HepG2 (cell line): ENCODE results near the gene TMEM190. TPM values are rescaled to one million over a fixed set of nuclear protein-coding genes. Genes with fewer than 3 reads are reported as not detected.

Source experiments
- ATAC-seq: fragments of 200-7000 bp; cut with Tn5 transposase; 3 replicates; pipeline ENCODE4 v1.9.1; 2020; ENCODE audit warnings: mild to moderate bottlenecking, moderate library complexity
- BruUV-seq: library from RNA; stranded (reverse); fragments of 400-500 nt; replicated peaks from 2 replicates; lab custom pipeline; 2021; lab: Mats Ljungman, UMichigan
- CTCF ChIA-PET: fragments of 300-600 bp; formaldehyde crosslinking; extraction: SDS; loops from one replicate; lab custom pipeline; 2021; ENCODE audit warnings: low total read pairs, inconsistent platforms, low intra/inter-chr PET ratio; lab: Yijun Ruan, JAX
- POLR2A ChIA-PET: fragments of 350-600 bp; sonication (Branson Sonifier 250); formaldehyde crosslinking; loops from one replicate; lab custom pipeline; 2020; ENCODE audit warnings: antibody characterized with exemption, inconsistent platforms; lab: Yijun Ruan, JAX
- DNase-seq: peaks from one replicate; pipeline ENCODE4 v3.0.0-alpha.2; 2015; ENCODE audit warnings: low spot score
- FAIRE-seq: peaks from 3 replicates; lab custom pipeline; 2011; peaks lifted over from hg19 to GRCh38; lab: Jason Lieb, UNC
- H2AFZ ChIP-seq: one replicate; pipeline ENCODE4 v1.6.1; 2011; ENCODE audit warnings: low read length, inconsistent platforms
- H3K27ac ChIP-seq: fragments of 300-600 bp; 3 replicates; pipeline ENCODE4 v1.8.0; 2011; ENCODE audit warnings: mixed run types, mild to moderate bottlenecking, mixed read lengths, low read length, inconsistent platforms; ENCODE audit not compliant: insufficient read depth; ENCODE audit errors: extremely low read length
- H3K27me3 ChIP-seq, 2 experiments: fragments of 200-600 bp in 1 of 2; 2 replicates in 1 of 2; 3 replicates in 1 of 2; pipeline versions ENCODE4 v1.6.0 to v1.8.0; 2011; ENCODE audit warnings: low read length in 2 of 2, mild to moderate bottlenecking in 2 of 2, moderate library complexity in 2 of 2, inconsistent platforms in 1 of 2; ENCODE audit not compliant: insufficient read depth in 2 of 2, control insufficient read depth in 1 of 2
- H3K36me3 ChIP-seq, 2 experiments: fragments of 200-600 bp in 1 of 2; replicated peaks in 1 of 2; 2 replicates in 1 of 2; 3 replicates in 1 of 2; pipeline versions ENCODE4 v1.5.1 to v1.8.0; 2011; ENCODE audit warnings: low read length in 2 of 2, inconsistent platforms in 1 of 2; ENCODE audit not compliant: insufficient read depth in 2 of 2, control insufficient read depth in 1 of 2
- H3K4me1 ChIP-seq: 2 replicates; pipeline ENCODE4 v1.5.1; 2012; ENCODE audit warnings: low read length, inconsistent platforms; ENCODE audit not compliant: insufficient read depth
- H3K4me2 ChIP-seq: 2 replicates; pipeline ENCODE4 v1.6.0; 2011; ENCODE audit warnings: low read depth, low read length, inconsistent platforms
- H3K4me3 ChIP-seq, 3 experiments: fragments of 200-600 bp in 1 of 3; sonication (generic), shearing (Covaris generic) in 1 of 3; replicated peaks in 1 of 3; 2 replicates each; pipeline ENCODE4 v1.5.1; 2011 to 2016; ENCODE audit warnings: low read length in 3 of 3, inconsistent platforms in 2 of 3, low read depth in 2 of 3, mild to moderate bottlenecking in 2 of 3, control low read depth in 1 of 3, mixed read lengths in 1 of 3; ENCODE audit not compliant: insufficient read depth in 1 of 3
- H3K79me2 ChIP-seq: one replicate; pipeline ENCODE4 v1.6.1; 2011; ENCODE audit warnings: low read length, inconsistent platforms; ENCODE audit not compliant: insufficient read depth
- H3K9ac ChIP-seq: 2 replicates; pipeline ENCODE4 v1.6.0; 2011; ENCODE audit warnings: mild to moderate bottlenecking, low read depth, low read length, inconsistent platforms; ENCODE audit not compliant: insufficient read depth
- H3K9me3 ChIP-seq: 2 replicates; pipeline ENCODE4 v1.5.1; 2012; ENCODE audit warnings: mild to moderate bottlenecking, low read length
- H4K20me1 ChIP-seq: 2 replicates; pipeline ENCODE4 v1.6.0; 2011; ENCODE audit warnings: inconsistent platforms, mild to moderate bottlenecking, low read length, moderate library complexity; ENCODE audit not compliant: insufficient read depth
- HOXA3 ChIP-seq: sonication (generic); formaldehyde crosslinking; IDR thresholded peaks from 2 replicates; pipeline ENCODE4 v1.5.0; 2020; ENCODE audit warnings: missing genetic modification reagents
- MBD4 ChIP-seq: IDR thresholded peaks from 2 replicates; pipeline ENCODE4 v1.6.1; 2012; ENCODE audit warnings: low read length, inconsistent platforms, borderline replicate concordance
- MYC ChIP-seq: sonication (generic); formaldehyde crosslinking; IDR thresholded peaks from 2 replicates; pipeline ENCODE4 v1.9.0; 2021; ENCODE audit warnings: missing genetic modification reagents, borderline replicate concordance
- POLR2A ChIP-seq, 2 experiments: IDR thresholded peaks; 2 replicates each; pipeline ENCODE4 v1.6.1; 2011; ENCODE audit warnings: low read depth in 2 of 2, low read length in 2 of 2, mild to moderate bottlenecking in 1 of 2, moderate library complexity in 1 of 2; ENCODE audit not compliant: insufficient read depth in 1 of 2
- RAD21 ChIP-seq: fragments of 450-650 bp; formaldehyde crosslinking; IDR thresholded peaks from 2 replicates; pipeline ENCODE4 v1.5.0; 2020; ENCODE audit warnings: mild to moderate bottlenecking
- RBM22 ChIP-seq: fragments of 200-400 bp; formaldehyde crosslinking; optimal IDR thresholded peaks from 2 replicates; pipeline ENCODE3; 2017; ENCODE audit warnings: mild to moderate bottlenecking, low read length, moderate library complexity
- SAP130 ChIP-seq: IDR thresholded peaks from 2 replicates; pipeline ENCODE4 v1.6.1; 2016; ENCODE audit warnings: low read depth
- SIN3A ChIP-seq: IDR thresholded peaks from 2 replicates; pipeline ENCODE4 v1.6.1; 2011; ENCODE audit warnings: low read depth, mild to moderate bottlenecking, control low read depth, low read length, borderline replicate concordance
- SMYD3 ChIP-seq: sonication (generic); formaldehyde crosslinking; IDR thresholded peaks from 2 replicates; pipeline ENCODE4 v1.8.1; 2023; ENCODE audit warnings: mild to moderate bottlenecking, missing genetic modification reagents
- TBX3 ChIP-seq: fragments of 450-650 bp; IDR thresholded peaks from 2 replicates; pipeline ENCODE4 v1.6.1; 2017; ENCODE audit warnings: antibody characterized with exemption, mild to moderate bottlenecking, inconsistent platforms, borderline replicate concordance
- YEATS4 ChIP-seq: sonication (generic); formaldehyde crosslinking; IDR thresholded peaks from 2 replicates; pipeline ENCODE4 v1.4.0; 2020; ENCODE audit warnings: missing genetic modification reagents, borderline replicate concordance
- ZFP62 ChIP-seq: sonication (generic); formaldehyde crosslinking; IDR thresholded peaks from 2 replicates; pipeline ENCODE4 v1.4.0; 2020; ENCODE audit warnings: missing genetic modification reagents
- ZKSCAN8 ChIP-seq: IDR thresholded peaks from 2 replicates; pipeline ENCODE4 v1.6.1; 2016; ENCODE audit warnings: borderline replicate concordance, missing genetic modification reagents, missing compliant biosample characterization
- ZNF296 ChIP-seq: sonication (generic); formaldehyde crosslinking; conservative IDR thresholded peaks from 2 replicates; pipeline ENCODE4 v1.5.0; 2020; ENCODE audit warnings: mild to moderate bottlenecking, missing genetic modification reagents
- WGBS: methylation state at CpG from one replicate; pipeline ENCODE4 v1.1.6; 2017; ENCODE audit warnings: low lambda C conversion rate; 5-methylcytosine and 5-hydroxymethylcytosine counted together
- in situ Hi-C: cut with HindIII; loops from 2 replicates; pipeline ENCODE4 v1.10.0; 2017; ENCODE audit warnings: low pct_unique_long_range_greater_than_20kb; ENCODE audit not compliant: extremely low pct_ligation_motif_present
- intact Hi-C: fragments of 100-400 bp; cut with micrococcal nuclease; formaldehyde crosslinking; loops from one replicate; pipeline ENCODE4 v1.10.0; 2022; ENCODE audit not compliant: unreplicated experiment
- polyA plus RNA-seq, 8 experiments: library from polyadenylated mRNA; depleted of rRNA in 3 of 8; stranded (reverse) in 7 of 8; unstranded in 1 of 8; fragments of >200 nt; fragmentation: Illumina TruSeq in 4 of 8; extraction: Trizol in 4 of 8; gene quantifications; 2 replicates each; pipeline versions ENCODE4 v1.2.1 to v1.2.3, GENCODE V29; 2011 to 2016; ENCODE audit warnings: low read depth in 4 of 8, missing spikeins in 1 of 8, mixed read lengths in 1 of 8; ENCODE audit not compliant: insufficient read depth in 1 of 8
- total RNA-seq, 5 experiments: library from RNA; depleted of rRNA; stranded (reverse); fragments of >200 nt; fragmentation: Illumina TruSeq; extraction: Trizol; gene quantifications; 2 replicates each; pipeline ENCODE4 v1.2.3, GENCODE V29; 2016; ENCODE audit warnings: low read depth in 1 of 5
- TF ChIP-seq, protein P1 (sequence below): sonication (generic); formaldehyde crosslinking; IDR thresholded peaks from 2 replicates; pipeline ENCODE4 v1.8.0; 2022; ENCODE audit warnings: mild to moderate bottlenecking, missing genetic modification reagents, borderline replicate concordance
- TF ChIP-seq, protein P2 (sequence below): sonication (generic); formaldehyde crosslinking; conservative IDR thresholded peaks from 2 replicates; pipeline ENCODE4 v1.8.0; 2022; ENCODE audit warnings: mild to moderate bottlenecking, moderate library complexity, missing genetic modification reagents
- TF ChIP-seq, protein P3 (sequence below): sonication (generic); formaldehyde crosslinking; conservative IDR thresholded peaks from 2 replicates; pipeline ENCODE4 v1.4.0; 2020; ENCODE audit warnings: missing genetic modification reagents

The TMEM190 gene
- total and polyA plus RNA-seq, 2 of the 13 experiments (the other 11 are each of a cell fraction or from before 2014, with no cell fraction given) = 0.35 to 0.83 TPM

DNA sequence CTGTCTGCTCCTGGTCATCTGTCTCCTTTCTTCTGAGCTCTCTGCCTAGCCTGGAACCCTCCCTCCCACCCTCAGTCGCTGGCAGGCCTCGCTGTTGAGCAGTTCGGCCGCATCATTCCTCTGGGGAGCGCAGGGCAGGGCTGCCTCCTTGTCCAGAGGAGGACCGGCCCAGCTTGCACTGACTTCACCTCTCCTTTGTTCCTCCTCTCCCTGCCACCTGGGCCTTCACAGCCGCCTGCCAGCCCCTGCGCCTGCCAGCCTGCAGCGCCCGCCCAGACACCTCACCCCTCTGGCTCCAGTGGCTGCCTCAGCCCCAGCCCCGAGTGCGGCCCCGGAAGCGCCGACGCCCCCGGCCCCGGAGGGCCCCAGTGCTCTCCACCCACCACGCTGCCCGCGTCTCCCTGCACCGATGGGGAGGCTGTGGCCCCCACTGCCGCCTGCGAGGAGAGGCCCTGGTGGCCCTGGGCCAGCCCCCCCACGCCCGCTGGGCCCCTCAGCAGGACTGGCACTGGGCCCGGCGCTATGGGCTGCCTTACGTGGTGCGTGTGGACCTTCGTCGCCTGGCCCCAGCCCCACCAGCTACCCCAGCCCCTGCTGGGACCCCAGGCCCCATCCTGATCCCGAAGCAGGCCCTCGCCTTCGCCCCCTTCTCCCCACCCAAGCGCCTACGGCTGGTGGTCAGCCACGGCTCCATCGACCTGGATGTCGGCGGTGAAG lies 29.7 kb upstream of the TMEM190 start (continued):
- TF ChIP-seq TBX3 (no peak), ZNF296 (CRISPR knock-in tag) (no peak)

DNA sequence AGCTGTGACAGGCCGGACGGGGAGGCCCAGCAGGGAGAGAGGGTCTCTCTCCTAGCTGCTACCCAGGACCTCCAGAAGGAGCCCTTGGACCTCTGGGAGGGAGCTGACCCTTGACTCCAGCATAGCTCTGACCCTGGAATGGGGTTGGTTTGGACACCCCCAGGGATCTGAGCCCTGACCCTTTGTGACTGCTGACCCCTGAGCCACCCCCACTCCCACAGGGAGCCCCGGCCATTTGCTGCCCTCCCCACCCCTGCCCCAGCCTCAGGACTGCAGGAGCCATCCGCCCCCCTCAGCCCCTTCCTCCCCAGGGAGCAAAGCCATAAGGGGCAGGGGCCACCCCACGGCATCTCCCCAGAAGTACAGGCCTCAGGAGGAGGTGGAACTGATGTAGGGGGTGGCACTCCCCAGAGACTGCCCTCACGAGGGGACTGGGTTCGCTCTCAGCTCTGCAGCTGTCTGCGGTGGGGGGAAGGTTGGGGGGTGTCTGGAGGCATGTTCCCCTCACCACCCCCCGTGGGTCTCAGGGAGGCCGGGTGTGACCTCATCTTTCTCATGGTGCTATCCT lies 29.1 kb upstream of the TMEM190 start:
- Histone ChIP-seq H3K27ac (no peak overlapping the region), H3K36me3 (peaks cover 2 to 7% of the 10 kb centered on the region in 2 experiments; a peak in 3 of 5 replicates), H4K20me1 (no peaks in the 10 kb centered on the region), H3K27me3 (peaks cover 6 to 12% of the 10 kb centered on the region in 2 experiments; a peak in 4 of 5 replicates), H3K9ac (no peak overlapping the region), H3K4me2 (no peak overlapping the region), H3K79me2 (no peaks in the 10 kb centered on the region), H3K4me3 (no peak overlapping the region), H3K9me3 (no peaks in the 10 kb centered on the region), H2AFZ (no peak overlapping the region)
- ATAC-seq = no peak
- 89% methylated on average over 10 of the region's 10 CpGs for WGBS
- ChIA-PET POLR2A (no interaction called here), CTCF (no interaction called here)
- intact Hi-C loops (no loop called here), in situ Hi-C loops (no loop called here)
- DNase-seq = no peak
- no peak for FAIRE-seq
- TF ChIP-seq, protein P1, sequence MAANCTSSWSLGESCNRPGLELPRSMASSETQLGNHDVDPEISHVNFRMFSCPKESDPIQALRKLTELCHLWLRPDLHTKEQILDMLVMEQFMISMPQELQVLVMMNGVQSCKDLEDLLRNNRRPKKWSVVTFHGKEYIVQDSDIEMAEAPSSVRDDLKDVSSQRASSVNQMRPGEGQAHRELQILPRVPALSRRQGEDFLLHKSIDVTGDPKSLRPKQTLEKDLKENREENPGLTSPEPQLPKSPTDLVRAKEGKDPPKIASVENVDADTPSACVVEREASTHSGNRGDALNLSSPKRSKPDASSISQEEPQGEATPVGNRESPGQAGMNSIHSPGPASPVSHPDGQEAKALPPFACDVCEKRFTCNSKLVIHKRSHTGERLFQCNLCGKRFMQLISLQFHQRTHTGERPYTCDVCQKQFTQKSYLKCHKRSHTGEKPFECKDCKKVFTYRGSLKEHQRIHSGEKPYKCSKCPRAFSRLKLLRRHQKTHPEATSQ = no peak
- TF ChIP-seq SAP130 (CRISPR knock-in tag) = no peak
- TF ChIP-seq MBD4 = no peak
- no peak for TF ChIP-seq RBM22
- TF ChIP-seq, protein P2, sequence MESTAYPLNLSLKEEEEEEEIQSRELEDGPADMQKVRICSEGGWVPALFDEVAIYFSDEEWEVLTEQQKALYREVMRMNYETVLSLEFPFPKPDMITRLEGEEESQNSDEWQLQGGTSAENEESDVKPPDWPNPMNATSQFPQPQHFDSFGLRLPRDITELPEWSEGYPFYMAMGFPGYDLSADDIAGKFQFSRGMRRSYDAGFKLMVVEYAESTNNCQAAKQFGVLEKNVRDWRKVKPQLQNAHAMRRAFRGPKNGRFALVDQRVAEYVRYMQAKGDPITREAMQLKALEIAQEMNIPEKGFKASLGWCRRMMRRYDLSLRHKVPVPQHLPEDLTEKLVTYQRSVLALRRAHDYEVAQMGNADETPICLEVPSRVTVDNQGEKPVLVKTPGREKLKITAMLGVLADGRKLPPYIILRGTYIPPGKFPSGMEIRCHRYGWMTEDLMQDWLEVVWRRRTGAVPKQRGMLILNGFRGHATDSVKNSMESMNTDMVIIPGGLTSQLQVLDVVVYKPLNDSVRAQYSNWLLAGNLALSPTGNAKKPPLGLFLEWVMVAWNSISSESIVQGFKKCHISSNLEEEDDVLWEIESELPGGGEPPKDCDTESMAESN = no peak
- TF ChIP-seq, protein P3, sequence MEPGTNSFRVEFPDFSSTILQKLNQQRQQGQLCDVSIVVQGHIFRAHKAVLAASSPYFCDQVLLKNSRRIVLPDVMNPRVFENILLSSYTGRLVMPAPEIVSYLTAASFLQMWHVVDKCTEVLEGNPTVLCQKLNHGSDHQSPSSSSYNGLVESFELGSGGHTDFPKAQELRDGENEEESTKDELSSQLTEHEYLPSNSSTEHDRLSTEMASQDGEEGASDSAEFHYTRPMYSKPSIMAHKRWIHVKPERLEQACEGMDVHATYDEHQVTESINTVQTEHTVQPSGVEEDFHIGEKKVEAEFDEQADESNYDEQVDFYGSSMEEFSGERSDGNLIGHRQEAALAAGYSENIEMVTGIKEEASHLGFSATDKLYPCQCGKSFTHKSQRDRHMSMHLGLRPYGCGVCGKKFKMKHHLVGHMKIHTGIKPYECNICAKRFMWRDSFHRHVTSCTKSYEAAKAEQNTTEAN (CRISPR knock-in tag) = no peak
- no peak for TF ChIP-seq ZKSCAN8 (CRISPR knock-in tag)
- no peak for TF ChIP-seq POLR2A (IDR thresholded peaks at IDR 0.05; ENCODE audit: insufficient read depth in 1 of 2, low read depth in 2 of 2, low read length in 2 of 2)
- TF ChIP-seq SMYD3 (CRISPR knock-in tag) = no peak
- no peak for TF ChIP-seq SIN3A
- TF ChIP-seq RAD21 (CRISPR knock-in tag) = no peak
- TF ChIP-seq YEATS4 (CRISPR knock-in tag) = no peak
- no peak for TF ChIP-seq ZFP62 (CRISPR knock-in tag)
- TF ChIP-seq MYC (CRISPR knock-in tag) = no peak
- no peak for TF ChIP-seq HOXA3 (CRISPR knock-in tag)
- TF ChIP-seq, all 625 proteins: peak for 0
- no TSS peak for BruUV-seq
- H3K4me1 ChIP-seq = peaks cover 6% of the 10 kb centered on the region
